Transverse colon (tissue), 4 donors: Measurements from ENCODE around the gene PRAC1. TPM values are rescaled to one million over a fixed set of nuclear protein-coding genes. Genes with fewer than 3 reads are reported as not detected.

Source experiments
- DNase-seq: peaks from one replicate; pipeline ENCODE4 v3.0.0-alpha.2; 2019
- H3K27ac ChIP-seq, 4 donors: fragments of 200-600 bp; sonication (generic); 2 replicates each; pipeline ENCODE4 v1.5.1; 2016 to 2018; ENCODE audit warnings: inconsistent platforms in 4 of 4
- H3K27me3 ChIP-seq: fragments of 200-600 bp; sonication (generic); 2 replicates; pipeline ENCODE4 v1.5.1; 2017; ENCODE audit warnings: inconsistent platforms
- H3K36me3 ChIP-seq, 4 donors: fragments of 200-600 bp; sonication (generic); 2 replicates each; pipeline ENCODE4 v1.5.1; 2017 to 2019; ENCODE audit warnings: inconsistent platforms in 4 of 4
- H3K4me1 ChIP-seq, 4 donors: fragments of 200-600 bp; sonication (generic); 2 replicates each; pipeline ENCODE4 v1.5.1; 2017 to 2020; ENCODE audit warnings: inconsistent platforms in 4 of 4
- H3K4me3 ChIP-seq, 4 donors: fragments of 200-600 bp; sonication (generic); 1 replicate in 1 of 4; 2 replicates in 3 of 4; pipeline versions ENCODE4 v1.5.1 to v1.6.1; 2017 to 2019; ENCODE audit warnings: inconsistent platforms in 4 of 4
- H3K9me3 ChIP-seq, 2 donors: fragments of 200-600 bp; sonication (generic); 2 replicates each; pipeline ENCODE4 v1.5.1; 2017 to 2019; ENCODE audit warnings: inconsistent platforms in 2 of 2
- CTCF ChIP-seq, 5 experiments: fragments of 200-600 bp in 3 of 5; fragments of 450-650 bp in 2 of 5; sonication (generic) in 3 of 5; IDR thresholded peaks; 1 replicate in 2 of 5; 2 replicates in 3 of 5; pipeline ENCODE4 v1.5.1; 2016 to 2017; ENCODE audit warnings: antibody characterized with exemption in 5 of 5, inconsistent platforms in 3 of 5, mild to moderate bottlenecking in 2 of 5, moderate library complexity in 1 of 5
- EP300 ChIP-seq: sonication (generic); formaldehyde crosslinking; IDR thresholded peaks from one replicate; pipeline ENCODE4 v1.6.1; 2017; ENCODE audit warnings: antibody characterized with exemption, low read depth
- POLR2A ChIP-seq: fragments of 450-650 bp; IDR thresholded peaks from one replicate; pipeline ENCODE4 v1.6.1; 2016; ENCODE audit warnings: antibody characterized with exemption, mild to moderate bottlenecking, moderate library complexity
- POLR2AphosphoS5 ChIP-seq, 3 donors: sonication (generic); formaldehyde crosslinking; IDR thresholded peaks; one replicate each; pipeline ENCODE4 v1.6.1; 2016; ENCODE audit warnings: antibody characterized with exemption in 3 of 3
- WGBS, 2 donors: methylation state at CpG; one replicate each; pipeline ENCODE4 v1.1.5; 2018; ENCODE audit warnings: low coverage in 1 of 2; 5-methylcytosine and 5-hydroxymethylcytosine counted together
- in situ Hi-C, 4 donors: fragments of 200-750 bp; cut with MboI; loops; one replicate each; pipeline versions ENCODE4 v1.15.0 to v1.15.1; 2017; ENCODE audit warnings: low sequenced_read_pairs in 3 of 4, low pct_ligation_motif_present in 1 of 4, low pct_unique_long_range_greater_than_20kb in 1 of 4
- intact Hi-C: fragments of 100-400 bp; cut with DNase I; formaldehyde crosslinking; loops from one replicate; pipeline ENCODE4 v1.15.1; 2023; ENCODE audit warnings: low total_unique reads
- total RNA-seq, 4 donors: library from RNA; depleted of rRNA; stranded (reverse); fragments of >200 nt; gene quantifications; one replicate each; pipeline ENCODE4 v1.1.0, GENCODE V29; 2016

Gene PRAC1
- total RNA-seq, 4 donors from 2014 or later: 4.4 TPM; not detected in 3

- Histone ChIP-seq H3K27ac (no peak overlapping the region), H3K9me3 (no peaks in the 10 kb centered on the region), H3K4me1 (peaks cover 12 to 48% (median 41%) of the 10 kb centered on the region in 4 donors), H3K4me3 (no peak overlapping the region), H3K36me3 (no peaks in the 10 kb centered on the region), H3K27me3 (peaks cover 100% of the 10 kb centered on the region)
- no peak for DNase-seq
- intact Hi-C loops: loop anchor here (1.0 to 10.0 kb wide), 3 partner anchors 62 to 278 kb away; no protein-coding TSS in a partner anchor
- WGBS, 2 donors: 8 to 16% methylated on average over 2 to 20 of the region's 20 CpGs
- in situ Hi-C loops: no loop called here
- TF ChIP-seq EP300: no peak
- no peak for TF ChIP-seq POLR2A
- no peak for TF ChIP-seq CTCF (IDR thresholded peaks at IDR 0.05)
- TF ChIP-seq POLR2AphosphoS5 (IDR thresholded peaks at IDR 0.05): no peak
Measured at GRCh38 chr17:48726916-48727286, 4.6 kb upstream of the PRAC1 start.

- in situ Hi-C loops (no loop called here), intact Hi-C loops (loop anchor here (10.0 kb wide), 2 partner anchors 148 to 278 kb away; no protein-coding TSS in a partner anchor)
- H3K9me3 ChIP-seq: no peaks in the 10 kb centered on the region
- 18 to 24% methylated on average over 8 to 19 of the region's 20 CpGs for WGBS, 2 donors
- H3K27ac ChIP-seq: no peak overlapping the region
- DNase-seq: no peak
- H3K4me3 ChIP-seq: no peak overlapping the region
- H3K4me1 ChIP-seq: peaks cover 12 to 48% (median 41%) of the 10 kb centered on the region in 4 donors
- H3K27me3 ChIP-seq: peaks cover 100% of the 10 kb centered on the region
- no peaks in the 10 kb centered on the region for H3K36me3 ChIP-seq
- TF ChIP-seq POLR2A: no peak
- no peak for TF ChIP-seq EP300
- no peak for TF ChIP-seq POLR2AphosphoS5 (IDR thresholded peaks at IDR 0.05)
- no peak for TF ChIP-seq CTCF (IDR thresholded peaks at IDR 0.05)
Measured at GRCh38 chr17:48726114-48726915, 4.0 kb upstream of the PRAC1 start.

DNA sequence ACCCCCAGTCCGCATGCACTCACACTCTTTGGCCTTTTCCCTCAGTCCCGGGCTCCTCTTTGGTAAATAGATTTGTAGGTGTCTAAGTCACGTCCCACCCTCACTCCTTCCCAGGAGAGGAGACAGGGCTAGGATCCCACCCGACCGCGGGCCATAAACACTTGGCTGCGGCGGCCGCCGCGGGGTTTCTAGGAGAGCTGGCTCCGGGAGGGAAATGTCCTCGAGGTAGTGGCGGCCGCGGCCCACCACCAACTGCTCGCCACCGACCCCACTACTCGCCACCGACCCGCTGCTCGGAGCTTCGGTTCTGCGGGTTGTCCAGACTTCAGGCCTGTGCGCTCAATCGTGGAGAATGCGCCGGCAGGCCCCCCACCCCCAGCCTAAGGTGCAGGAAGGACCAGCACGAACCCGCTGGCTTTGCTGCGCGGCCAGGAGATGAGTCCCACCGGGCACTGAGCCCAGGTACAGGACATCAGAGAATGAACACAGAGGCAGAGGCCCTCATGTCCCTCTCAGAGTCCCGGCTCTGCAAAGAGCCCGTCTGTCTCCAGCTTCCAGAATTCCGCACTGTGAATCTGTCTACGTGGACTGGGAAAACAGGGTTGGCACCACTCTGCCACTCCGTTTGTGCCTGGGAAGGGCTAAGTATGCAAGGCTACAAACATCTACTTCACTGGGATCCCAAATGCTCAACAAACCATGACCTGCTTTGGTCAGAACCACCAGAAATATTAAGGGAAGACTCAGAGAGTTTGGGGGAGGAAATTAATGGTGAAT, 3.2 kb upstream of the PRAC1 start:
- peaks cover 100% of the 10 kb centered on the region for H3K27me3 ChIP-seq
- WGBS, 2 donors: 0 to 11% methylated on average over 1 to 38 of the region's 38 CpGs
- no peaks in the 10 kb centered on the region for H3K9me3 ChIP-seq
- intact Hi-C loops (loop anchor here (10.0 kb wide), 2 partner anchors 149 to 279 kb away; no protein-coding TSS in a partner anchor), in situ Hi-C loops (no loop called here)
- H3K36me3 ChIP-seq: no peaks in the 10 kb centered on the region
- no peak overlapping the region for H3K4me3 ChIP-seq
- no peak overlapping the region for H3K27ac ChIP-seq
- no peak for DNase-seq
- no peak for TF ChIP-seq CTCF (IDR thresholded peaks at IDR 0.05)
- TF ChIP-seq POLR2A: no peak
- no peak for TF ChIP-seq POLR2AphosphoS5 (IDR thresholded peaks at IDR 0.05)
- no peak for TF ChIP-seq EP300
- peaks cover 12 to 48% (median 41%) of the 10 kb centered on the region in 4 donors for H3K4me1 ChIP-seq

- Histone ChIP-seq H3K36me3 (no peaks in the 10 kb centered on the region), H3K27me3 (peaks cover 100% of the 10 kb centered on the region), H3K4me3 (peak overlapping the region in 1 of 4 donors; percentile 2), H3K9me3 (no peaks in the 10 kb centered on the region), H3K4me1 (peaks cover 12 to 50% (median 41%) of the 10 kb centered on the region in 4 donors), H3K27ac (no peak overlapping the region)
- in situ Hi-C loops: no loop called here
- WGBS, 2 donors: 3% methylated on average over 16 of the region's 16 CpGs; no CpG with 5 or more reads in 1 of the 2 donors
- DNase-seq: no peak
- intact Hi-C loops: loop anchor here (10.0 kb wide), 2 partner anchors 150 to 280 kb away; no protein-coding TSS in a partner anchor
- TF ChIP-seq POLR2AphosphoS5 (IDR thresholded peaks at IDR 0.05) (no peak), CTCF (IDR thresholded peaks at IDR 0.05) (no peak), POLR2A (no peak), EP300 (no peak)
Measured at GRCh38 chr17:48725004-48725287, 2.6 kb upstream of the PRAC1 start.
